HCT116 (cell line): ENCODE measurements around the gene GEN1. TPM values are rescaled to one million over a fixed set of nuclear protein-coding genes. Genes with fewer than 3 reads are reported as not detected.

Source experiments
- ATAC-seq: fragments of 200-7000 bp; cut with Tn5 transposase; 2 replicates; pipeline ENCODE4 v1.9.1; 2020; ENCODE audit warnings: mild to moderate bottlenecking, moderate library complexity
- BruUV-seq: library from RNA; stranded (reverse); fragments of 400-500 nt; replicated peaks from 2 replicates; lab custom pipeline; 2021; lab: Mats Ljungman, UMichigan
- CTCF ChIA-PET: fragments of 300-600 bp; sonication (Branson Sonifier 250); formaldehyde crosslinking; loops from one replicate; lab custom pipeline; 2021; ENCODE audit warnings: antibody characterized with exemption; lab: Charles Lee
- POLR2A ChIA-PET: fragments of 300-600, 350-600 bp; sonication (Branson Sonifier 250); formaldehyde crosslinking; loops from one replicate; lab custom pipeline; 2021; ENCODE audit warnings: antibody characterized with exemption; lab: Charles Lee
- RAD21 ChIA-PET, 2 experiments: fragments of 300-600 bp; sonication (Branson Sonifier 250); formaldehyde crosslinking; loops; one replicate each; lab custom pipeline; 2023; ENCODE audit warnings: low total read pairs in 2 of 2; ENCODE audit not compliant: uncharacterized antibody in 2 of 2, unreplicated experiment in 2 of 2, low non-redundant PET in 1 of 2; lab: Charles Lee
- DNase-seq: peaks from one replicate; pipeline ENCODE4 v3.0.0-alpha.2; 2010; ENCODE audit warnings: low read depth, low spot score
- H2AFZ ChIP-seq: fragments of 200-600 bp; shearing (Covaris generic), sonication (generic); 2 replicates; pipeline ENCODE4 v1.6.1; 2017; ENCODE audit warnings: low read depth, mixed run types, mixed read lengths, antibody characterized with exemption, low read length; ENCODE audit not compliant: poor library complexity, severe bottlenecking
- H3K27ac ChIP-seq: 2 replicates; pipeline ENCODE4 v1.5.1; 2012; ENCODE audit warnings: low read depth, low read length
- H3K27me3 ChIP-seq: fragments of 200-600 bp; sonication (generic); 2 replicates; pipeline ENCODE4 v1.6.1; 2016; ENCODE audit warnings: mixed run types, low read length, mixed read lengths; ENCODE audit not compliant: insufficient read depth
- H3K36me3 ChIP-seq, 2 experiments: fragments of 200-500 bp in 1 of 2; fragments of 200-600 bp in 1 of 2; sonication (Bioruptor generic) in 1 of 2; sonication (generic) in 1 of 2; 2 replicates each; pipeline versions ENCODE4 v1.5.1 to v1.6.1; 2014 to 2016; ENCODE audit warnings: low read length in 2 of 2, inconsistent platforms in 1 of 2, mixed read lengths in 1 of 2, mixed run types in 1 of 2; ENCODE audit not compliant: insufficient read depth in 2 of 2, control insufficient read depth in 1 of 2
- H3K4me1 ChIP-seq, 2 experiments: fragments of 200-600 bp in 1 of 2; sonication (generic) in 1 of 2; 2 replicates each; pipeline versions ENCODE4 v1.5.1 to v1.6.1; 2012 to 2017; ENCODE audit warnings: low read length in 2 of 2, inconsistent platforms in 1 of 2, mild to moderate bottlenecking in 1 of 2, mixed read lengths in 1 of 2, mixed run types in 1 of 2, moderate library complexity in 1 of 2; ENCODE audit not compliant: insufficient read depth in 2 of 2, control insufficient read depth in 1 of 2
- H3K4me2 ChIP-seq: fragments of 200-600 bp; sonication (generic); 2 replicates; pipeline ENCODE4 v1.6.1; 2017; ENCODE audit warnings: mixed run types, low read length, mixed read lengths
- H3K4me3 ChIP-seq, 2 experiments: fragments of 200-600 bp in 1 of 2; sonication (generic) in 1 of 2; replicated peaks in 1 of 2; 2 replicates each; pipeline ENCODE4 v1.5.1; 2011 to 2016; ENCODE audit warnings: low read length in 2 of 2, control low read depth in 1 of 2, low read depth in 1 of 2, mild to moderate bottlenecking in 1 of 2, mixed read lengths in 1 of 2, mixed run types in 1 of 2
- H3K79me2 ChIP-seq: fragments of 200-600 bp; sonication (generic); 2 replicates; pipeline ENCODE4 v1.6.1; 2017; ENCODE audit warnings: mild to moderate bottlenecking, mixed run types, low read length, moderate library complexity, mixed read lengths; ENCODE audit not compliant: insufficient read depth
- H3K9ac ChIP-seq: fragments of 200-600 bp; sonication (generic); 2 replicates; pipeline ENCODE4 v1.6.1; 2016; ENCODE audit warnings: low read length, mixed read lengths
- H3K9me2 ChIP-seq: fragments of 200-600 bp; sonication (generic), shearing (Covaris generic); 2 replicates; pipeline ENCODE4 v1.6.1; 2017; ENCODE audit warnings: mixed run types, mild to moderate bottlenecking, moderate library complexity; ENCODE audit not compliant: insufficient read depth
- H3K9me3 ChIP-seq, 2 experiments: fragments of 200-500 bp in 1 of 2; fragments of 200-600 bp in 1 of 2; sonication (Bioruptor generic) in 1 of 2; sonication (generic) in 1 of 2; 2 replicates each; pipeline ENCODE4 v1.6.1; 2014 to 2017; ENCODE audit warnings: low read length in 2 of 2, mixed read lengths in 2 of 2, inconsistent platforms in 1 of 2, low read depth in 1 of 2, mild to moderate bottlenecking in 1 of 2, mixed run types in 1 of 2, moderate library complexity in 1 of 2; ENCODE audit not compliant: control insufficient read depth in 1 of 2, insufficient read depth in 1 of 2
- H4K20me1 ChIP-seq: fragments of 200-600 bp; sonication (generic), shearing (Covaris generic); 2 replicates; pipeline ENCODE4 v1.6.1; 2017; ENCODE audit warnings: mixed run types, mild to moderate bottlenecking, moderate library complexity; ENCODE audit not compliant: insufficient read depth
- POLR2A ChIP-seq: IDR thresholded peaks from 2 replicates; pipeline ENCODE4 v1.7.0; 2011; ENCODE audit warnings: borderline replicate concordance; ENCODE audit not compliant: insufficient read depth, insufficient read length; ENCODE audit errors: extremely low read depth
- POLR2AphosphoS5 ChIP-seq: IDR thresholded peaks from 2 replicates; pipeline ENCODE4 v1.6.1; 2011; ENCODE audit warnings: mild to moderate bottlenecking, low read depth, low read length, moderate library complexity
- YY1 ChIP-seq: IDR thresholded peaks from 2 replicates; pipeline ENCODE4 v1.6.1; 2011; ENCODE audit warnings: low read length, low read depth, moderate library complexity, mild to moderate bottlenecking; ENCODE audit not compliant: insufficient replicate concordance; ENCODE audit errors: extremely low read depth
- intact Hi-C: fragments of 100-400 bp; cut with micrococcal nuclease; formaldehyde crosslinking; loops from 2 replicates; pipeline ENCODE4 v1.10.0; 2022
- total RNA-seq: library from RNA; stranded (reverse); gene quantifications from one replicate; pipeline ENCODE4 v1.2.1, GENCODE V29; 2021; ENCODE audit not compliant: unreplicated experiment
- TF ChIP-seq, protein P1 (sequence below), 3 experiments: fragments of 200-600 bp in 1 of 3; sonication (generic) in 1 of 3; IDR thresholded peaks in 2 of 3; conservative IDR thresholded peaks in 1 of 3; 2 replicates each; pipeline ENCODE4 v1.5.1; 2012 to 2017; ENCODE audit warnings: low read depth in 2 of 3, low read length in 2 of 3, antibody characterized with exemption in 1 of 3, borderline replicate concordance in 1 of 3, control low read depth in 1 of 3, mild to moderate bottlenecking in 1 of 3, mixed read lengths in 1 of 3, mixed run types in 1 of 3, moderate library complexity in 1 of 3; ENCODE audit not compliant: insufficient read depth in 1 of 3
- TF ChIP-seq, protein P2 (sequence below): IDR thresholded peaks from 2 replicates; pipeline ENCODE4 v1.6.1; 2012; ENCODE audit warnings: low read depth

Gene GEN1
- total RNA-seq, 1 experiment from 2014 or later = 19.7 TPM

- intact Hi-C loops = loop anchor here (5.0 kb wide), 1 partner anchor 122 kb away; the partner anchor contains the start of gene KCNS3
- Histone ChIP-seq H3K27ac (peak overlapping the region; percentile 95), H3K4me3 (peak overlapping the region; percentile 82 to 91), H2AFZ (no peak overlapping the region), H3K36me3 (no peaks in the 10 kb centered on the region), H3K79me2 (peaks cover 91% of the 10 kb centered on the region), H3K9ac (peak overlapping the region; percentile 83), H3K27me3 (no peaks in the 10 kb centered on the region), H3K9me3 (no peaks in the 10 kb centered on the region), H4K20me1 (no peaks in the 10 kb centered on the region; the same call in 1 of the 2 replicates), H3K9me2 (no peaks in the 10 kb centered on the region), H3K4me2 (peak overlapping the region; percentile 82), H3K4me1 (peaks cover 8 to 23% of the 10 kb centered on the region in 2 experiments; a peak in 3 of 4 replicates)
- ChIA-PET POLR2A (no interaction called here), RAD21 (no interaction called here), CTCF (interaction anchor here (0.6 kb wide), 1 partner anchor 124 kb away, joined by 3 read pairs; the partner anchor contains the start of gene KCNS3)
- TSS peak; percentile 57 for BruUV-seq
- DNase-seq = no peak
- no peak for ATAC-seq
- TF ChIP-seq, protein P1, sequence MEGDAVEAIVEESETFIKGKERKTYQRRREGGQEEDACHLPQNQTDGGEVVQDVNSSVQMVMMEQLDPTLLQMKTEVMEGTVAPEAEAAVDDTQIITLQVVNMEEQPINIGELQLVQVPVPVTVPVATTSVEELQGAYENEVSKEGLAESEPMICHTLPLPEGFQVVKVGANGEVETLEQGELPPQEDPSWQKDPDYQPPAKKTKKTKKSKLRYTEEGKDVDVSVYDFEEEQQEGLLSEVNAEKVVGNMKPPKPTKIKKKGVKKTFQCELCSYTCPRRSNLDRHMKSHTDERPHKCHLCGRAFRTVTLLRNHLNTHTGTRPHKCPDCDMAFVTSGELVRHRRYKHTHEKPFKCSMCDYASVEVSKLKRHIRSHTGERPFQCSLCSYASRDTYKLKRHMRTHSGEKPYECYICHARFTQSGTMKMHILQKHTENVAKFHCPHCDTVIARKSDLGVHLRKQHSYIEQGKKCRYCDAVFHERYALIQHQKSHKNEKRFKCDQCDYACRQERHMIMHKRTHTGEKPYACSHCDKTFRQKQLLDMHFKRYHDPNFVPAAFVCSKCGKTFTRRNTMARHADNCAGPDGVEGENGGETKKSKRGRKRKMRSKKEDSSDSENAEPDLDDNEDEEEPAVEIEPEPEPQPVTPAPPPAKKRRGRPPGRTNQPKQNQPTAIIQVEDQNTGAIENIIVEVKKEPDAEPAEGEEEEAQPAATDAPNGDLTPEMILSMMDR (IDR thresholded peaks at IDR 0.05 in 2 of 3, conservative IDR thresholded peaks at IDR 0.05 in 1 of 3; ENCODE audit: borderline replicate concordance in 1 of 3, insufficient read depth in 1 of 3, low read depth in 2 of 3, low read length in 2 of 3) = no peak
- TF ChIP-seq POLR2AphosphoS5 (no peak), POLR2A (no peak), YY1 (no peak)
- TF ChIP-seq, protein P2, sequence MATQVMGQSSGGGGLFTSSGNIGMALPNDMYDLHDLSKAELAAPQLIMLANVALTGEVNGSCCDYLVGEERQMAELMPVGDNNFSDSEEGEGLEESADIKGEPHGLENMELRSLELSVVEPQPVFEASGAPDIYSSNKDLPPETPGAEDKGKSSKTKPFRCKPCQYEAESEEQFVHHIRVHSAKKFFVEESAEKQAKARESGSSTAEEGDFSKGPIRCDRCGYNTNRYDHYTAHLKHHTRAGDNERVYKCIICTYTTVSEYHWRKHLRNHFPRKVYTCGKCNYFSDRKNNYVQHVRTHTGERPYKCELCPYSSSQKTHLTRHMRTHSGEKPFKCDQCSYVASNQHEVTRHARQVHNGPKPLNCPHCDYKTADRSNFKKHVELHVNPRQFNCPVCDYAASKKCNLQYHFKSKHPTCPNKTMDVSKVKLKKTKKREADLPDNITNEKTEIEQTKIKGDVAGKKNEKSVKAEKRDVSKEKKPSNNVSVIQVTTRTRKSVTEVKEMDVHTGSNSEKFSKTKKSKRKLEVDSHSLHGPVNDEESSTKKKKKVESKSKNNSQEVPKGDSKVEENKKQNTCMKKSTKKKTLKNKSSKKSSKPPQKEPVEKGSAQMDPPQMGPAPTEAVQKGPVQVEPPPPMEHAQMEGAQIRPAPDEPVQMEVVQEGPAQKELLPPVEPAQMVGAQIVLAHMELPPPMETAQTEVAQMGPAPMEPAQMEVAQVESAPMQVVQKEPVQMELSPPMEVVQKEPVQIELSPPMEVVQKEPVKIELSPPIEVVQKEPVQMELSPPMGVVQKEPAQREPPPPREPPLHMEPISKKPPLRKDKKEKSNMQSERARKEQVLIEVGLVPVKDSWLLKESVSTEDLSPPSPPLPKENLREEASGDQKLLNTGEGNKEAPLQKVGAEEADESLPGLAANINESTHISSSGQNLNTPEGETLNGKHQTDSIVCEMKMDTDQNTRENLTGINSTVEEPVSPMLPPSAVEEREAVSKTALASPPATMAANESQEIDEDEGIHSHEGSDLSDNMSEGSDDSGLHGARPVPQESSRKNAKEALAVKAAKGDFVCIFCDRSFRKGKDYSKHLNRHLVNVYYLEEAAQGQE = no peak
These were observed 961 bp downstream of the GEN1 start for GRCh38 chr2:17754773-17755425.
